HG03097 (cell line): Measurements from ENCODE around the gene POU3F1.

Experiments used
- ATAC-seq: cut with Tn5 transposase; IDR thresholded peaks from one replicate; pipeline ENCODE4 v1.9.1; 2021; ENCODE audit not compliant: unreplicated experiment, low FRiP score

Gene POU3F1

GRCh38 chr1:38006008-38006828 is 40.4 kb downstream of the POU3F1 start:
- ATAC-seq = no peak

- ATAC-seq = no peak
Measured at GRCh38 chr1:38005195-38006007, 41.2 kb downstream of the POU3F1 start, which contains the start of gene FHL3. Gene FHL3 (minus strand): TSS chr1:38005514. CDS start chr1:37999412, 6,102 bp downstream.

GRCh38 chr1:38004284-38005108 is 42.1 kb downstream of the POU3F1 start:
- no peak for ATAC-seq

GRCh38 chr1:38003261-38004250 is 43.0 kb downstream of the POU3F1 start:
- ATAC-seq = no peak

GRCh38 chr1:38000529-38001455 is 45.8 kb downstream of the POU3F1 start:
- ATAC-seq = no peak

GRCh38 chr1:38000233-38000528 is 46.4 kb downstream of the POU3F1 start:
- ATAC-seq = no peak

- no peak for ATAC-seq
Measured at GRCh38 chr1:37999430-38000232, 47.0 kb downstream of the POU3F1 start.

- no peak for ATAC-seq
Measured at GRCh38 chr1:37998913-37999429, 47.6 kb downstream of the POU3F1 start.

GRCh38 chr1:37998089-37998808 is 48.3 kb downstream of the POU3F1 start:
- no peak for ATAC-seq

GRCh38 chr1:37997256-37998088 is 49.1 kb downstream of the POU3F1 start:
- ATAC-seq = no peak

- no peak for ATAC-seq
Measured at GRCh38 chr1:37995751-37996345, 50.7 kb downstream of the POU3F1 start.

- no peak for ATAC-seq
Measured at GRCh38 chr1:37994886-37995566, 51.6 kb downstream of the POU3F1 start.
